T-helper 22 cell (primary cell): Measurements from ENCODE around the gene TRIO.
"Not testable (repeated sequence)": the region's sequence is repeated elsewhere in the genome, so short reads cannot be mapped to it uniquely, and the experiment has no call there.

Source experiments
- DNase-seq: peaks from one replicate; pipeline ENCODE4 v3.0.0-alpha.2; 2020; ENCODE audit warnings: low read depth

The TRIO gene

DNA sequence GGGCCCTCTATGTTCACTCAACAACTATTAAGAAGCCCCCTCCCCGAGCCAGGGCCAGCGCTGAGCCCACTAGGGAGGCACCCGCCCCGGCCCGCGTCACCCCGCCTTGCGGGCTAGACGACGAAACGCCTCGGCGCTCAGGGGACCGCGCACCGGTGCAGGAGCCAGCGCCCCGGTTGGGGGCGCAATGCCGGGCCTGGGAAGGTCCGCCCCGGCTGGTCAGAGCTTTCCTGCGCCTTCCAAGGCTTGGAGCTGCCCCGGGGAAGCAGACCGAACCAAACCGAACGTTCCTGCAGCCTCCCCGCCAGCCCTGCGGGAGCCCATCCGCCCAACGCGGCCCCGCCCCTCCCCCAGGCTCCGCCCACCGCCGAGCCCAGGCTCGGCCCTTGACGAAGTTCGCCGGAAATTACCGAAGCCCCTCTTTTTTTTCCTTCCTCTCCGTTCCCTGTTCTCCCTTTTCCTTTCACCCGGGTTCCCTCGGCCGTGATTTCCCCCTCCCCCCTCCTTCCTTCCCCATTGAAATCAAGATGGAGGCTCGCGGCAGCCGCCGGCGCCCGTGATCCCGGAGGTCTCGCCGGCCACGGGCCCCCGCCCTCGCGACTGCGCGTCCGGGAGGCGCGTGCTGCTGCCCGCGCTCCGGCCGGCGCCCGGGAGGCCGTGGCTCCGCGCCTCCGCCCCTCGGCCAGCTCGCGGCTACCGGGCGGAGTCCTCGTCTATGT, at the start of gene TRIO:
TRIO (plus strand) TSS at position 516 of the 719 bp plus-strand sequence. CDS start 384 bp downstream, outside the sequence.
- peak; percentile 34 for DNase-seq

GRCh38 chr5:14097380-14097779, 45.8 kb upstream of the TRIO start:
- not testable (repeated sequence) for DNase-seq

GRCh38 chr5:14097998-14098471, 45.1 kb upstream of the TRIO start:
- no peak for DNase-seq

GRCh38 chr5:14100281-14100680, 42.9 kb upstream of the TRIO start:
- DNase-seq, result no peak

DNA sequence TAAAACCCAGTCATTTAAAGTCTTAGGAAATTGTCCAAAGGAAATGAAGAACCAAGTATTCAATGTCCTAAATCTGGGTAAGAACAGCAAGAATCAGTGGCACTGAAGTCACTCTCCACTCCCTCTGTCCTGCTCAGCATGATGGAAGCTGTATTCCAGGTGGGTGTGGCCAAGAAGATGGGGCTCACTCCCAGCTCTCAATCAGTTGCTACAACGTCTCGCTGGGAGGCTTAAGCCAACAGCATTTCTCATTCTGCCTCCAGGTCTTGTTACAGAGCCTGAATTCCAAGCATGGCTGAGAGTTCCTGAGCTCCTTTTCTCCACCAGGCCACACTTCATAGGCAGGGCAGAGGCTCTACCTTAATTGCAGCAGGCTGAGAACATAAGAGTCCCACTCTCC, 41.2 kb upstream of the TRIO start:
- DNase-seq, result no peak

GRCh38 chr5:14102666-14103065, 40.5 kb upstream of the TRIO start:
- DNase-seq, result no peak

- DNase-seq, result no peak
Observed at GRCh38 chr5:14105718-14106410, 37.3 kb upstream of the TRIO start.

- DNase-seq, result no peak
Observed at GRCh38 chr5:14107536-14107935, 35.6 kb upstream of the TRIO start.

DNA sequence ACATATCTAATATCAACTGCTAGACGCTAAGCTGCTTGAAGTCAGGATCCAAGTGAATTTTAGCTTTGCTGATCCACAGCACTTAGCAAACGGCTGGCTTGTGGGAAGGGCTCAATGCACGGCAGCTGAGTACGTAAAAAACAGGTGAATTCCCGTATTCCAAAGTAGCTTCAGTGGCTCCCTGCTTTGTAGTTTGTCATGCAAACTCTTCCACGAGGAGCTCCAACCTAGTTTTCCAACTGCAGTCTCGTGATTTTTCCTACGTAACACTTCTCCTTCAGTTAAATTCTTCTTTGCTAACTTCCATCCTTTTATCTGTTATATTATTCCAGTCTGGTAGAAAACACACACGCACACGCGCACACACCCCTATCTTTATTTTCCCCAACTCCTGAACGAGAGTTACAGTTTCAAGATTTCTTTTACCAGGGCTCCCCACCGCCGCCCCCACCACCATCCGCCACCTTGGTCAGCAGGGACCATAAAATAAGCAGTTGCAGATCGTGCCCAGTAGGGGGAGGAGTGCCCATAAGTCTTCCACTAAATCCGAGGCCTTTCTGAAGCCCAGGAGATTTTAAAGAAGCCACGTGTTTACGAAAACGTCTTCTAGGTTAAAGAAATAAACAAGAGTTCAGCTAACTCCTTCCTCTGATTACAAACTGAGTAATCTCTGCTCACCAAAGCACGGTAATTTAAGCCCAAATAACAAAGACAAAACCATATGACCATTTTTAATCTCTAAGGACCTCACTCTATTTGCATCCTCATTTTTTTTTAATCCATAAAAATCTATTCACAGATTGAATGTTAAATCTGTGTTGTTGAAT, 34.8 kb upstream of the TRIO start:
- DNase-seq, result no peak

GRCh38 chr5:14109041-14109747, 33.9 kb upstream of the TRIO start:
- no peak for DNase-seq

DNA sequence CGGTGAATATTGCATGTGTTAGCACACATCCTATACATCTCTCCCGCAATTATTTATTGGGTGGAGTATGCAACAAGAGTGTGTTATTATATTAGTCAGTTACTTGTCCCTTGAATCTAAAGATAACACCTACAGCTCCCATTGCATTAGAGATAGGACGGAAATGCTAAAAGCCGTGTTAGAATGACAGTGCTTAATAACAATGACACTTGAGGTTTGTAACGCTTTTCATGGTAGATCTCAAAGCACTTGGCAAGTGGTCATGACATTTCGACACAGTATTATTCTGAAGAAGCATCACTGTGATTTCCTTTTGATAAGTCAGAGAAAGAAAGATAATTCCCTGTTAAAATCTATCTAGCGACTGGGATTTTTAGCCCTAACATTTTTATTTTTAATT, 33.4 kb upstream of the TRIO start:
- no peak for DNase-seq

- no peak for DNase-seq
Observed at GRCh38 chr5:14110196-14110595, 32.9 kb upstream of the TRIO start.

DNA sequence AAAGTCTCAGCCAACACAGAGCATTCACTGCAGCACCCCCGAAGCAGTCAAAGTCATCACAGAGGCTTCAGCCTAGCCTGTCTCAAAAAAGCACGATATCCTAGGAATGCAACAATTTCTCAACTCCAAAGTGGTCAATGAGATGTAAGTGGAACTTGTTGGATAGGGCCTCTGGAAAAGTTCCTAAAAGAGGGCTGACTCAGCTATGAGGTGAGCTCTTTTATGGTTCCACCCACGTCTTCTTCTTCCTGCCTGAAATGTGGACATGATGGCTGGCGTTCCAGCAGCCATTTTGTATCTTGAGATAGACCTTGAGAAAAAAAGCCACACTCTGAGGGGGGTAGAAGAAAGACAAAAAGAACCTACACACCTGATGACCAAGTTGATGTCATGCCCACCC, 32.5 kb upstream of the TRIO start:
- no peak for DNase-seq

GRCh38 chr5:14112998-14113652, 30.0 kb upstream of the TRIO start:
- DNase-seq, result no peak

- DNase-seq, result no peak
Observed at GRCh38 chr5:14114615-14115251, 28.4 kb upstream of the TRIO start.

GRCh38 chr5:14115323-14115895, 27.7 kb upstream of the TRIO start:
- no peak for DNase-seq

DNA sequence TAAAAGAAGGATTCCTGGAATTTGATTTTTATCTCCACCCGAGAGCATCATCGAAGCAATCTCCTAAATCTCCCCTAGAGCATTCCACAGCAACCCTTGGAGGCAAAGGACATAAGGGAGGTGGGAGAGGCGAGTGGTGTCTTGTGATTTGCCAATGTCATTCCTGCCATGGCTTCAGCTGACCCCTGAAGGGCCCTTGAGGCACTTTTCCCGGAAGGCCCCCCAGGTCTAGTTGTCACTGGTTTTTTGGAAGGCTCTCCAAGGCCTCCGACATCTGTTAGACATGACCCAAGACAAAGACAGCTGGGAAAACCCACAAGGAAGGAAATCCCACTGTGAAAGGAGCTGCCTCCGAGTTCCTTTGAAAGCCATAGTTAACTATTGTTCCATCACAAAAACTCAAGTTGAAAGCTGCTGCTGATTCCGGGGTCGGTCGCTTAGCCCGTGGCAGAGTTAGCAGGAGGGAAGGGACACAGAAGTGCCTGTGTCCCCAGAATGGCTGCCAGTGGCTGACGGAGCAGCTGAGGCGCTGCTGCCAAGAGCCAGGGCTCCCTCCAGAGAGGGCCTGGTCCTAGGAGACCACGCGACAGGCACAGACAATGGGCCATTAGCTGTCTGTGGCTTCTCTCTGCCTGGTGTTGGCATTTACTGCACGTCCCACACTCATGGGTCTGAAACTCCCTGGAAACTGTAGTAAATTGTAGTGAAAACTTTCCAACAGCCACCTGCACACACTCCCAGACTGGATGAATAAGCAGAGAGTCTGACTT, 24.4 kb upstream of the TRIO start:
- no peak for DNase-seq

GRCh38 chr5:14120176-14120575, 23.0 kb upstream of the TRIO start:
- DNase-seq, result no peak

DNA sequence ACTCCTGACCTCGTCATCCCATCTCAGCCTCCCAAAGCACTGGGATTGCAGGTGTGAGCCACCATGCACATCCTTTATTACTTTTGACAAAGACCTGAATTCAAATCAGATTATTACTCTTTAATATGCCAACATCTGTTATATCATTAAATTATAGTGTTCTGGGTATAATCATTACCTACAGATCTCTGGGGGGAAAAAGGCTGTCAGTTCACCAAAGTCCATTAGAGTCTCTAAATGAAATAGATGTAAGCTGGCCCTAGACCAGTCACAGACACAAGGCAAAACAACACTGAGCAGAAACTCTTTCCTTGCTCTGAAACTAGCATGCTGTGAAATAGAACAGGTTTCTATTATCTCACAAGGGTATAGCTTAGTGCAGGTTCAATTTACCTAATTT, 21.6 kb upstream of the TRIO start:
- DNase-seq, result no peak

DNA sequence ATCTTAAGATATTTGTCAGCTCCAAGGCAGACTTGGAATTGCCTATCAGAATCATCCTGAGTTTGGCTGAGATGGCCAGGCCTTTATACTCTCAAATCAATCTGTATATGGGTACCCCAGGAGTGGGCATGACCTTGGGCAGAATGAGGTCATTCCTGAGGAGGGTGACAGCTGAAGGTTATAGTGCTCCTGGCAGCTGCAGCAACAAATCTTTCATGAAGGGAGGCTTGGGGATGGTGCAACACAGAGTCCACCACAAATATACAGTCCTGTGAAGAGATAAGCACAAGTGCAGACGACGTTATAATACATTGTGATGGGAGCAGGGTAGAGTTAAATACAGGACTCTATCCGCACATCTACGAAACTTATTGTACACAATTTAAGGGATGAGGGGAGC, 21.1 kb upstream of the TRIO start:
- no peak for DNase-seq
